Epithelial cell of prostate (primary cell): ENCODE results near the gene BCKDHB.
"Not testable (repeated sequence)": the region's sequence is repeated elsewhere in the genome, so short reads cannot be mapped to it uniquely, and the experiment has no call there.

Experiments
- DNase-seq: peaks from one replicate; pipeline ENCODE4 v3.0.0-alpha.2; 2011; ENCODE audit warnings: low read depth, low spot score
- H3K27ac ChIP-seq: fragments of 450-650 bp; 2 replicates; pipeline ENCODE4 v1.5.1; 2017; ENCODE audit warnings: mild to moderate bottlenecking

BCKDHB gene

GRCh38 chr6:80106418-80107235 is at the start of gene BCKDHB:
TSS of gene BCKDHB (plus strand) at chr6:80106671. CDS start at chr6:80106694, 23 bp downstream.
- DNase-seq: peak; percentile 88
- H3K27ac ChIP-seq: peak within 1 kb of the TSS; percentile 50

- DNase-seq: no peak
- no peak overlapping the region for H3K27ac ChIP-seq
Observed at GRCh38 chr6:80060774-80061173, 45.7 kb upstream of the BCKDHB start.

- not testable (repeated sequence) for H3K27ac ChIP-seq, DNase-seq
Observed at GRCh38 chr6:80068146-80068545, 38.3 kb upstream of the BCKDHB start.

- not testable (repeated sequence) for H3K27ac ChIP-seq, DNase-seq
Observed at GRCh38 chr6:80070431-80070830, 36.0 kb upstream of the BCKDHB start.

GRCh38 chr6:80077067-80077466 is 29.4 kb upstream of the BCKDHB start:
- no peak for DNase-seq
- H3K27ac ChIP-seq: no peak overlapping the region

- no peak overlapping the region for H3K27ac ChIP-seq
- no peak for DNase-seq
Observed at GRCh38 chr6:80088637-80089036, 17.8 kb upstream of the BCKDHB start.

GRCh38 chr6:80091506-80091905 is 15.0 kb upstream of the BCKDHB start:
- no peak for DNase-seq
- H3K27ac ChIP-seq: no peak overlapping the region

- no peak for DNase-seq
- no peak overlapping the region for H3K27ac ChIP-seq
Observed at GRCh38 chr6:80094017-80094416, 12.5 kb upstream of the BCKDHB start.

GRCh38 chr6:80095600-80095999 is 10.9 kb upstream of the BCKDHB start:
- H3K27ac ChIP-seq: no peak overlapping the region
- DNase-seq: no peak

GRCh38 chr6:80098392-80098791 is 8.1 kb upstream of the BCKDHB start:
- no peak overlapping the region for H3K27ac ChIP-seq
- DNase-seq: no peak

- no peak overlapping the region for H3K27ac ChIP-seq
Observed at GRCh38 chr6:80104520-80104919, 2.0 kb upstream of the BCKDHB start.

GRCh38 chr6:80105972-80106417 is 476 bp upstream of the BCKDHB start:
- no peak for DNase-seq
- no peak overlapping the region for H3K27ac ChIP-seq

More at GRCh38 chr6:80104520-80104919, 2.0 kb upstream of the BCKDHB start:
- DNase-seq: no peak

- H3K27ac ChIP-seq, DNase-seq: not testable (repeated sequence)
Observed at GRCh38 chr6:80122576-80122975, 16.1 kb downstream of the BCKDHB start.

GRCh38 chr6:80126657-80127345 is 20.3 kb downstream of the BCKDHB start:
- H3K27ac ChIP-seq: no peak overlapping the region
- DNase-seq: no peak

- H3K27ac ChIP-seq: no peak overlapping the region
- DNase-seq: no peak
Observed at GRCh38 chr6:80129485-80129884, 23.0 kb downstream of the BCKDHB start.

GRCh38 chr6:80133020-80133419 is 26.5 kb downstream of the BCKDHB start:
- no peak overlapping the region for H3K27ac ChIP-seq
- DNase-seq: no peak

GRCh38 chr6:80134065-80134464 is 27.6 kb downstream of the BCKDHB start:
- DNase-seq: no peak
- no peak overlapping the region for H3K27ac ChIP-seq

GRCh38 chr6:80142586-80142985 is 36.1 kb downstream of the BCKDHB start:
- H3K27ac ChIP-seq: no peak overlapping the region
- DNase-seq: no peak

GRCh38 chr6:80143419-80143937 is 37.0 kb downstream of the BCKDHB start:
- no peak for DNase-seq
- no peak overlapping the region for H3K27ac ChIP-seq

GRCh38 chr6:80144753-80145315 is 38.4 kb downstream of the BCKDHB start:
- no peak overlapping the region for H3K27ac ChIP-seq
- no peak for DNase-seq

GRCh38 chr6:80145509-80145908 is 39.0 kb downstream of the BCKDHB start:
- H3K27ac ChIP-seq: no peak overlapping the region
- no peak for DNase-seq
